ENCODE measurements around the gene ALDH1L1. TPM values are rescaled to one million over a fixed set of nuclear protein-coding genes. Genes with fewer than 3 reads are reported as not detected.
A peak's percentile ranks its signal among the peaks of the same experiment; 100 is the strongest.

Gene ALDH1L1
- total and polyA plus RNA-seq, 4 donors, result 0.51 to 9.0 (median 2.8) TPM

GRCh38 chr3:126132751-126133511, 47.5 kb downstream of the ALDH1L1 start:
- Histone ChIP-seq H3K36me3 (ENCODE audit: control insufficient read depth in 4 of 4, insufficient read depth in 4 of 4, low read length in 4 of 4) (no peaks in the 10 kb centered on the region), H3K9me3 (ENCODE audit: control insufficient read depth in 4 of 4, insufficient read depth in 3 of 4, low read length in 3 of 4) (no peaks in the 10 kb centered on the region), H3K9ac (ENCODE audit: insufficient read depth in 1 of 2, low read length in 2 of 2) (no peak overlapping the region), H3K4me3 (no peak overlapping the region), H3K27ac (ENCODE audit: low read depth in 1 of 2, low read length in 1 of 2) (no peak overlapping the region), H3K27me3 (ENCODE audit: control insufficient read depth in 3 of 3, insufficient read depth in 3 of 3, low read length in 2 of 3) (no peaks in the 10 kb centered on the region), H3K4me1 (ENCODE audit: control insufficient read depth in 5 of 5, insufficient read depth in 5 of 5, low read length in 5 of 5) (peaks cover 0 to 8% (median 0%) of the 10 kb centered on the region in 5 donors)
- WGBS, 2 donors, result 73 to 79% methylated on average over 14 of the region's 14 CpGs
- TF ChIP-seq CTCF (IDR thresholded peaks at IDR 0.05; ENCODE audit: control extremely low read depth, extremely low read depth), result no peak
- DNase-seq (peak; percentile 10 to 15 (median 12)), ATAC-seq (ENCODE audit: insufficient read depth, low FRiP score) (no peak)

GRCh38 chr3:126131881-126132750, 48.3 kb downstream of the ALDH1L1 start:
- ATAC-seq (ENCODE audit: insufficient read depth, low FRiP score) (no peak), DNase-seq (peak in 1 of 3 donors; percentile 8)
- WGBS, 2 donors, result 67 to 84% methylated on average over 16 of the region's 16 CpGs
- no peaks in the 10 kb centered on the region for H3K36me3 ChIP-seq (ENCODE audit: control insufficient read depth in 4 of 4, insufficient read depth in 4 of 4, low read length in 4 of 4)
- no peaks in the 10 kb centered on the region for H3K27me3 ChIP-seq (ENCODE audit: control insufficient read depth in 3 of 3, insufficient read depth in 3 of 3, low read length in 2 of 3)
- H3K27ac ChIP-seq (ENCODE audit: low read depth in 1 of 2, low read length in 1 of 2), result no peak overlapping the region
- no peak overlapping the region for H3K9ac ChIP-seq (ENCODE audit: insufficient read depth in 1 of 2, low read length in 2 of 2)
- H3K9me3 ChIP-seq (ENCODE audit: control insufficient read depth in 4 of 4, insufficient read depth in 3 of 4, low read length in 3 of 4), result no peaks in the 10 kb centered on the region
- no peak for TF ChIP-seq CTCF (IDR thresholded peaks at IDR 0.05; ENCODE audit: control extremely low read depth, extremely low read depth)
- peaks cover 0 to 8% (median 0%) of the 10 kb centered on the region in 5 donors for H3K4me1 ChIP-seq (ENCODE audit: control insufficient read depth in 5 of 5, insufficient read depth in 5 of 5, low read length in 5 of 5)
- no peak overlapping the region for H3K4me3 ChIP-seq

GRCh38 chr3:126130981-126131745, 49.2 kb downstream of the ALDH1L1 start:
- peak in 1 of 3 donors; percentile 2 for DNase-seq
- no peak for ATAC-seq (ENCODE audit: insufficient read depth, low FRiP score)
- H3K27me3 ChIP-seq (ENCODE audit: control insufficient read depth in 3 of 3, insufficient read depth in 3 of 3, low read length in 2 of 3), result no peaks in the 10 kb centered on the region
- H3K9me3 ChIP-seq (ENCODE audit: control insufficient read depth in 4 of 4, insufficient read depth in 3 of 4, low read length in 3 of 4), result no peaks in the 10 kb centered on the region
- H3K27ac ChIP-seq (ENCODE audit: low read depth in 1 of 2, low read length in 1 of 2), result no peak overlapping the region
- no peak for TF ChIP-seq CTCF (IDR thresholded peaks at IDR 0.05; ENCODE audit: control extremely low read depth, extremely low read depth)
- H3K4me1 ChIP-seq (ENCODE audit: control insufficient read depth in 5 of 5, insufficient read depth in 5 of 5, low read length in 5 of 5), result peaks cover 0 to 8% (median 0%) of the 10 kb centered on the region in 5 donors
- H3K36me3 ChIP-seq (ENCODE audit: control insufficient read depth in 4 of 4, insufficient read depth in 4 of 4, low read length in 4 of 4), result no peaks in the 10 kb centered on the region
- WGBS, 2 donors, result 82 to 91% methylated on average over 19 of the region's 19 CpGs
- H3K4me3 ChIP-seq, result no peak overlapping the region
- no peak overlapping the region for H3K9ac ChIP-seq (ENCODE audit: insufficient read depth in 1 of 2, low read length in 2 of 2)
